Erythroblast (primary cell): Measurements from ENCODE around the gene LRRC52.

Source experiments
- GATA1 ChIP-seq: IDR thresholded peaks from 2 replicates; pipeline ENCODE4 v1.6.1; 2011; ENCODE audit warnings: low read depth, mild to moderate bottlenecking, control low read depth, low read length, moderate library complexity
- POLR2A ChIP-seq: IDR thresholded peaks from 2 replicates; pipeline ENCODE4 v1.6.1; 2011; ENCODE audit warnings: mild to moderate bottlenecking, low read length

DNA sequence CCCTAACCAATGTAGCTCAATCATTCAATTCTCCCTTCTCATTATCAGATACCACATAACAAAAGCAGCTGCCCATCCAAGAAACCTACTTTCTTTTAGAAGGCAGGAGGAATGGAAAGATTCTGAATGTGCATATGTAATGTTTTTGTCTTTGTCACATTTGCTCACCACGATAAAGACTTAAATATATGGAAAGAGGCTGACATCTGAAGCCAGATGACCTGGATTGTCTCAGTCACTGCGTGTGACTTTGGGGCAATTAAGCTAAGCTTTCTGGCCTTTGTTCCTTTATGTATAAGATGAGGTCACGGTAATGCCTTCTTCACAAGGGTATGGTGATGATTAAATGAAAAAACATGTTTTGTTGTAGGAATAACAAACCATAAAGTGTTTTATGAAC is 42.6 kb downstream of the LRRC52 start:
- no peak for TF ChIP-seq POLR2A
- TF ChIP-seq GATA1, result no peak
